Activated T-cell treated with anti-CD3 and anti-CD28 coated beads, Interleukin-2, amount 50 U/mL, for 48 hours (primary cell): ENCODE measurements around the gene NEURL4.
"Not testable (repeated sequence)": the region's sequence is repeated elsewhere in the genome, so short reads cannot be mapped to it uniquely, and the experiment has no call there.

ENCODE experiments used
- DNase-seq, 2 experiments: peaks; one replicate each; pipeline ENCODE4 v3.0.0-alpha.2; 2020

NEURL4 gene

GRCh38 chr17:7328840-7329373, at the start of gene NEURL4:
Gene NEURL4, minus strand, starts transcription at chr17:7329335. Its CDS starts 23 bp downstream, at chr17:7329312.
- DNase-seq, result no peak

- DNase-seq, result no peak
Observed at GRCh38 chr17:7374353-7374752, 45.2 kb upstream of the NEURL4 start.

GRCh38 chr17:7370853-7371252, 41.7 kb upstream of the NEURL4 start:
- no peak for DNase-seq

- DNase-seq, result no peak
Observed at GRCh38 chr17:7369825-7370224, 40.7 kb upstream of the NEURL4 start.

GRCh38 chr17:7368599-7368994, 39.5 kb upstream of the NEURL4 start:
- not testable (repeated sequence) for DNase-seq

- DNase-seq, result no peak
Observed at GRCh38 chr17:7367918-7368598, 38.9 kb upstream of the NEURL4 start.

GRCh38 chr17:7367083-7367482, 37.9 kb upstream of the NEURL4 start:
- no peak for DNase-seq

- DNase-seq, result not testable (repeated sequence)
Observed at GRCh38 chr17:7365963-7366362, 36.8 kb upstream of the NEURL4 start.

- no peak for DNase-seq
Observed at GRCh38 chr17:7363311-7363710, 34.2 kb upstream of the NEURL4 start.

GRCh38 chr17:7361906-7362305, 32.8 kb upstream of the NEURL4 start:
- no peak for DNase-seq

- no peak for DNase-seq
Observed at GRCh38 chr17:7357381-7357780, 28.2 kb upstream of the NEURL4 start.

- no peak for DNase-seq
Observed at GRCh38 chr17:7356756-7357155, 27.6 kb upstream of the NEURL4 start.

- peak; percentile 90 to 92 for DNase-seq
Observed at GRCh38 chr17:7356072-7356549, 27.0 kb upstream of the NEURL4 start.

GRCh38 chr17:7355573-7355972, 26.4 kb upstream of the NEURL4 start:
- DNase-seq, result no peak

- DNase-seq, result no peak
Observed at GRCh38 chr17:7355053-7355452, 25.9 kb upstream of the NEURL4 start, which contains the start of gene TMEM95. Gene TMEM95, plus strand, starts transcription at chr17:7355156. Its CDS starts 49 bp downstream, at chr17:7355205.

GRCh38 chr17:7354262-7354843, 25.2 kb upstream of the NEURL4 start:
- DNase-seq, result peak in 1 of 2 experiments; percentile 54

GRCh38 chr17:7352910-7353635, 23.9 kb upstream of the NEURL4 start:
- no peak for DNase-seq

- no peak for DNase-seq
Observed at GRCh38 chr17:7352503-7352889, 23.4 kb upstream of the NEURL4 start.

- DNase-seq, result peak; percentile 86 to 88
Observed at GRCh38 chr17:7351665-7352502, 22.7 kb upstream of the NEURL4 start, which contains the start of gene KCTD11. Gene KCTD11, plus strand, starts transcription at chr17:7352162.

- no peak for DNase-seq
Observed at GRCh38 chr17:7348478-7349242, 19.5 kb upstream of the NEURL4 start.

GRCh38 chr17:7347630-7348477, 18.7 kb upstream of the NEURL4 start:
- no peak for DNase-seq
